GM12891 (cell line): ENCODE data around the gene ZKSCAN5.

Experiments used
- POLR2A ChIP-seq: IDR thresholded peaks from 2 replicates; pipeline ENCODE4 v1.6.1; 2011; ENCODE audit warnings: low read depth, low read length, control low read depth
- POLR2AphosphoS5 ChIP-seq: IDR thresholded peaks from 2 replicates; pipeline ENCODE4 v1.6.1; 2011; ENCODE audit warnings: low read depth, low read length, control low read depth
- TAF1 ChIP-seq: IDR thresholded peaks from 2 replicates; pipeline ENCODE4 v1.6.1; 2011; ENCODE audit warnings: low read depth, low read length, control low read depth

DNA sequence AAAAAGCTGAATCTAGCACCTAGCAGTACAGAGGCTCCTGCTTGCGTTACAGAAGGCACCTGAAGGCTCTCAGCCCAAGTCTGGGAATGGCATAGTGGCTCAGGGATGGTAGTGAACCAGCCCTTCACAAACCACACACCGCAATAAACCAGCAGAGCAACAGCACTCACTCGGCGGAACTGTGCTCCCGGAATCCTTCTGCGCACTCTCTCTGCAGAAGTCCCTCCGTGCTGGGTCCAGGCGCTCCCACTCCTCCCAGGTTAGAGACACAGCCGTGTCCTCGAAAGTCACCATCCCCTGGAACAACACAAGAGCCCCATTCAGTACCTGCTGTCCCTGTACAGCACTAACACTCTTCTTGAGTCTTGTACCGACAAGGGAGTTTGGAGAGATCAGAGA lies 5.9 kb upstream of the ZKSCAN5 start:
- TF ChIP-seq POLR2A (no peak), POLR2AphosphoS5 (no peak), TAF1 (no peak)
